K562 (cell line): ENCODE measurements around the gene NPAS3. TPM values are rescaled to one million over a fixed set of nuclear protein-coding genes. Genes with fewer than 3 reads are reported as not detected.

Source experiments
- ATAC-seq: fragments of 200-7000 bp; cut with Tn5 transposase; 3 replicates; pipeline ENCODE4 v1.9.1; 2020; ENCODE audit warnings: moderate library complexity
- BruUV-seq: library from RNA; stranded (reverse); fragments of 400-500 nt; replicated peaks from 2 replicates; lab custom pipeline; 2021; lab: Mats Ljungman, UMichigan
- CTCF ChIA-PET: fragments of 300-600 bp; formaldehyde crosslinking; extraction: SDS; loops from one replicate; lab custom pipeline; 2021; ENCODE audit warnings: low intra/inter-chr PET ratio; lab: Yijun Ruan, JAX
- POLR2A ChIA-PET: fragments of 300-600, 350-650 bp; sonication (Branson Sonifier 250); formaldehyde crosslinking; extraction: SDS; loops from one replicate; lab custom pipeline; 2021; ENCODE audit warnings: antibody characterized with exemption, inconsistent platforms; lab: Yijun Ruan, JAX
- DNase-seq, 4 experiments: peaks; one replicate each; pipeline versions ENCODE4 v3.0.0 to v3.0.0-alpha.2; 2011 to 2018; ENCODE audit warnings: low spot score in 3 of 4, mixed read lengths in 3 of 4; ENCODE audit errors: extremely low read depth in 1 of 4
- FAIRE-seq: peaks from 2 replicates; lab custom pipeline; 2011; peaks lifted over from hg19 to GRCh38; lab: Jason Lieb, UNC
- H2AFZ ChIP-seq: 2 replicates; pipeline ENCODE4 v1.6.0; 2011; ENCODE audit warnings: low read depth, low read length, control low read depth, inconsistent platforms
- H3K27ac ChIP-seq: fragments of 200-600 bp; 3 replicates; pipeline ENCODE4 v1.8.0; 2011; ENCODE audit warnings: low read depth, mild to moderate bottlenecking, control low read depth, inconsistent platforms, low read length, moderate library complexity, mixed read lengths; ENCODE audit errors: extremely low read depth
- H3K27me3 ChIP-seq, 2 experiments: fragments of 300-600 bp in 1 of 2; 2 replicates in 1 of 2; 3 replicates in 1 of 2; pipeline versions ENCODE4 v1.6.0 to v1.8.0; 2011; ENCODE audit warnings: inconsistent platforms in 2 of 2, low read length in 2 of 2, mild to moderate bottlenecking in 1 of 2, mixed read lengths in 1 of 2, moderate library complexity in 1 of 2; ENCODE audit not compliant: control insufficient read depth in 2 of 2, insufficient read depth in 2 of 2
- H3K36me3 ChIP-seq: fragments of 300-600 bp; 3 replicates; pipeline ENCODE4 v1.8.0; 2011; ENCODE audit warnings: mild to moderate bottlenecking, low read length, inconsistent platforms; ENCODE audit not compliant: control insufficient read depth, insufficient read depth
- H3K4me1 ChIP-seq, 2 experiments: fragments of 200-600 bp in 1 of 2; replicated peaks in 1 of 2; 2 replicates in 1 of 2; 3 replicates in 1 of 2; pipeline versions ENCODE4 v1.5.1 to v1.8.0; 2011; ENCODE audit warnings: inconsistent platforms in 2 of 2, low read length in 2 of 2, mild to moderate bottlenecking in 1 of 2, mixed read lengths in 1 of 2, moderate library complexity in 1 of 2; ENCODE audit not compliant: control insufficient read depth in 2 of 2, insufficient read depth in 2 of 2
- H3K4me2 ChIP-seq: 2 replicates; pipeline ENCODE4 v1.6.1; 2011; ENCODE audit warnings: low read length, control low read depth, inconsistent platforms, mixed read lengths; ENCODE audit not compliant: insufficient read depth
- H3K4me3 ChIP-seq: fragments of 200-600 bp; sonication (generic), shearing (Covaris generic); 2 replicates; pipeline ENCODE4 v1.5.1; 2016; ENCODE audit warnings: control low read depth, inconsistent platforms
- H3K79me2 ChIP-seq: fragments of 200-600 bp; 3 replicates; pipeline ENCODE4 v1.8.0; 2011; ENCODE audit warnings: low read length, inconsistent platforms; ENCODE audit not compliant: control insufficient read depth, insufficient read depth
- H3K9ac ChIP-seq, 2 experiments: 2 replicates each; pipeline versions ENCODE4 v1.6.0 to v1.6.1; 2011; ENCODE audit warnings: low read depth in 2 of 2, low read length in 2 of 2, control low read depth in 1 of 2, inconsistent platforms in 1 of 2, mild to moderate bottlenecking in 1 of 2, mixed read lengths in 1 of 2; ENCODE audit not compliant: insufficient read depth in 1 of 2
- H3K9me1 ChIP-seq: one replicate; pipeline ENCODE4 v1.6.0; 2011; ENCODE audit warnings: inconsistent platforms, mild to moderate bottlenecking, low read length, moderate library complexity; ENCODE audit not compliant: control insufficient read depth, insufficient read depth
- H3K9me3 ChIP-seq: replicated peaks from 2 replicates; pipeline ENCODE4 v1.5.1; 2011; ENCODE audit warnings: low read depth, low read length, inconsistent platforms; ENCODE audit not compliant: control insufficient read depth, insufficient read depth
- H4K20me1 ChIP-seq: replicated peaks from 2 replicates; pipeline ENCODE4 v1.6.1; 2011; ENCODE audit warnings: low read length, inconsistent platforms, mixed read lengths; ENCODE audit not compliant: control insufficient read depth, insufficient read depth
- ARID2 ChIP-seq: fragments of 450-650 bp; IDR thresholded peaks from 2 replicates; pipeline ENCODE4 v1.6.1; 2017; ENCODE audit warnings: antibody characterized with exemption, mild to moderate bottlenecking
- ATF2 ChIP-seq: sonication (generic); formaldehyde crosslinking; IDR thresholded peaks from 2 replicates; pipeline ENCODE4 v1.8.1; 2022; ENCODE audit warnings: missing genetic modification reagents
- BCLAF1 ChIP-seq, 2 experiments: fragments of 450-650 bp in 1 of 2; IDR thresholded peaks; 2 replicates each; pipeline ENCODE4 v1.6.1; 2011 to 2017; ENCODE audit warnings: low read depth in 2 of 2, antibody characterized with exemption in 1 of 2, borderline replicate concordance in 1 of 2, low read length in 1 of 2, mild to moderate bottlenecking in 1 of 2, mixed read lengths in 1 of 2; ENCODE audit not compliant: control insufficient read depth in 1 of 2
- CBX3 ChIP-seq, 2 experiments: IDR thresholded peaks; 1 replicate in 1 of 2; 2 replicates in 1 of 2; pipeline ENCODE4 v1.6.1; 2012; ENCODE audit warnings: inconsistent platforms in 2 of 2, low read length in 2 of 2, borderline replicate concordance in 1 of 2, control low read depth in 1 of 2
- MAFK ChIP-seq: IDR thresholded peaks from 2 replicates; pipeline ENCODE4 v1.6.1; 2011; ENCODE audit warnings: low read length, improper control_type of control experiment
- NFE2 ChIP-seq: IDR thresholded peaks from 2 replicates; pipeline ENCODE4 v1.6.1; 2014; ENCODE audit warnings: antibody characterized with exemption, low read depth
- NR1H2 ChIP-seq: sonication (generic); formaldehyde crosslinking; IDR thresholded peaks from 2 replicates; pipeline ENCODE4 v1.4.0; 2020; ENCODE audit warnings: mild to moderate bottlenecking, missing genetic modification reagents
- POLR3A ChIP-seq: IDR thresholded peaks from 2 replicates; pipeline ENCODE4 v1.6.1; 2011; ENCODE audit warnings: borderline replicate concordance, mild to moderate bottlenecking, moderate library complexity; ENCODE audit not compliant: insufficient read length, insufficient read depth; ENCODE audit errors: extremely low read depth
- PREB ChIP-seq: sonication (generic); formaldehyde crosslinking; IDR thresholded peaks from 2 replicates; pipeline ENCODE4 v1.8.1; 2023; ENCODE audit warnings: mild to moderate bottlenecking, missing genetic modification reagents
- PYGO2 ChIP-seq: fragments of 450-650 bp; IDR thresholded peaks from 2 replicates; pipeline ENCODE4 v1.6.1; 2016; ENCODE audit warnings: mild to moderate bottlenecking, missing genetic modification characterization, moderate library complexity, missing compliant biosample characterization
- TARDBP ChIP-seq: fragments of 450-650 bp; IDR thresholded peaks from 2 replicates; pipeline ENCODE4 v1.6.1; 2016
- ZNF280A ChIP-seq: fragments of 450-650 bp; IDR thresholded peaks from 2 replicates; pipeline ENCODE4 v1.6.1; 2018; ENCODE audit warnings: mild to moderate bottlenecking, low read depth; ENCODE audit not compliant: partially characterized antibody
- ZNF561 ChIP-seq: fragments of 450-650 bp; formaldehyde crosslinking; conservative IDR thresholded peaks from 2 replicates; pipeline ENCODE4 v1.4.0; 2020; ENCODE audit warnings: mild to moderate bottlenecking, moderate library complexity
- WGBS: fragments of 100-300 bp; shearing (Covaris generic); methylation state at CpG from one replicate; pipeline ENCODE4 v1.1.6; 2016; ENCODE audit warnings: low coverage, mixed read lengths; ENCODE audit not compliant: insufficient coverage; ENCODE audit errors: missing lambda C conversion rate; 5-methylcytosine and 5-hydroxymethylcytosine counted together
- in situ Hi-C: fragments of 300-500 bp; cut with MboI; formaldehyde crosslinking; loops from 4 replicates; pipeline ENCODE4 v1.15.0; 2018; ENCODE audit warnings: inconsistent platforms, mixed read lengths
- intact Hi-C: fragments of 100-400 bp; cut with micrococcal nuclease; formaldehyde crosslinking; loops from 2 replicates; pipeline ENCODE4 v1.14.2; 2022
- polyA plus RNA-seq, 8 experiments: library from polyadenylated mRNA; depleted of rRNA in 4 of 8; stranded (reverse) in 5 of 8; unstranded in 3 of 8; fragments of >200 nt; fragmentation: Nextera tagmentation in 2 of 8; fragmentation: Illumina TruSeq in 1 of 8; extraction: Ambion mirVana in 2 of 8; extraction: Trizol in 1 of 8; gene quantifications; 2 replicates each; pipeline versions ENCODE4 v1.2.1 to v1.2.3, GENCODE V29; 2011 to 2014; ENCODE audit warnings: inconsistent platforms in 1 of 8, missing spikeins in 1 of 8
- total RNA-seq, 7 experiments: library from RNA; depleted of rRNA in 6 of 7; stranded (reverse); fragments of >200 nt in 6 of 7; fragmentation: Illumina TruSeq in 2 of 7; extraction: Trizol in 2 of 7; gene quantifications; 2 replicates each; pipeline versions ENCODE4 v1.2.1 to v1.2.3, GENCODE V29; 2011 to 2021; ENCODE audit warnings: low replicate concordance in 1 of 7
- TF ChIP-seq, protein P1 (sequence below), 2 experiments: fragments of 450-650 bp in 1 of 2; sonication (generic) in 1 of 2; formaldehyde crosslinking in 1 of 2; IDR thresholded peaks in 1 of 2; conservative IDR thresholded peaks in 1 of 2; 2 replicates each; pipeline versions ENCODE4 v1.6.1 to v1.8.1; 2016 to 2023; ENCODE audit warnings: mild to moderate bottlenecking in 2 of 2, moderate library complexity in 2 of 2, inconsistent platforms in 1 of 2, missing genetic modification reagents in 1 of 2

The NPAS3 gene
- total and polyA plus RNA-seq, 9 of the 15 experiments (the other 6 are each of a cell fraction or from before 2014, with no cell fraction given): 0.04 TPM; not detected in 8

GRCh38 chr14:33676891-33677290, 738.2 kb downstream of the NPAS3 start:
- DNase-seq (no peak), ATAC-seq (no peak), FAIRE-seq (no peak)
- H3K4me1 ChIP-seq: no peaks in the 10 kb centered on the region
- H3K27ac ChIP-seq: no peak overlapping the region
- H3K9me1 ChIP-seq: no peaks in the 10 kb centered on the region
- no peaks in the 10 kb centered on the region for H3K36me3 ChIP-seq
- no peak overlapping the region for H2AFZ ChIP-seq
- H3K4me3 ChIP-seq: no peak overlapping the region
- intact Hi-C loops (no loop called here), in situ Hi-C loops (no loop called here)
- H3K4me2 ChIP-seq: no peak overlapping the region
- no peaks in the 10 kb centered on the region for H3K9me3 ChIP-seq
- no peaks in the 10 kb centered on the region for H4K20me1 ChIP-seq
- WGBS: 35% methylated on average over 5 of the region's 5 CpGs
- no TSS peak for BruUV-seq
- no peak overlapping the region for H3K9ac ChIP-seq
- H3K27me3 ChIP-seq: no peaks in the 10 kb centered on the region
- CTCF ChIA-PET: interaction anchor here (0.6 kb wide), 1 partner anchor 648 kb away, joined by 3 read pairs; no protein-coding TSS in a partner anchor
- POLR2A ChIA-PET: no interaction called here
- H3K79me2 ChIP-seq: no peaks in the 10 kb centered on the region
- no peak for TF ChIP-seq ZNF280A
- TF ChIP-seq NR1H2 (CRISPR knock-in tag): no peak
- TF ChIP-seq MAFK: no peak
- no peak for TF ChIP-seq ZNF561
- TF ChIP-seq PYGO2 (tag): no peak
- TF ChIP-seq ARID2: no peak
- TF ChIP-seq POLR3A: no peak
- TF ChIP-seq NFE2: no peak
- TF ChIP-seq BCLAF1 (IDR thresholded peaks at IDR 0.05; ENCODE audit: borderline replicate concordance in 1 of 2, control insufficient read depth in 1 of 2, low read depth in 2 of 2, low read length in 1 of 2): no peak
- TF ChIP-seq CBX3 (IDR thresholded peaks at IDR 0.05; ENCODE audit: borderline replicate concordance in 1 of 2, low read length in 2 of 2): no peak
- TF ChIP-seq, protein P1, sequence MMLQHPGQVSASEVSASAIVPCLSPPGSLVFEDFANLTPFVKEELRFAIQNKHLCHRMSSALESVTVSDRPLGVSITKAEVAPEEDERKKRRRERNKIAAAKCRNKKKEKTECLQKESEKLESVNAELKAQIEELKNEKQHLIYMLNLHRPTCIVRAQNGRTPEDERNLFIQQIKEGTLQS (IDR thresholded peaks at IDR 0.05): no peak
- TF ChIP-seq, protein P1 (CRISPR knock-in tag; conservative IDR thresholded peaks at IDR 0.05): no peak
- TF ChIP-seq TARDBP: no peak
- TF ChIP-seq PREB (CRISPR knock-in tag): no peak
- no peak for TF ChIP-seq ATF2
